AG08396 (cell line): ENCODE results near the gene PKDCC.
A peak's percentile ranks its signal among the peaks of the same experiment; 100 is the strongest.

Experiments
- DNase-seq: peaks from one replicate; pipeline ENCODE4 v3.0.0; 2012; ENCODE audit warnings: low spot score, mixed read lengths

PKDCC gene

GRCh38 chr2:42089340-42089925, 41.6 kb downstream of the PKDCC start:
- peak; percentile 59 for DNase-seq

GRCh38 chr2:42090216-42090615, 42.4 kb downstream of the PKDCC start:
- no peak for DNase-seq

GRCh38 chr2:42091671-42092070, 43.9 kb downstream of the PKDCC start:
- no peak for DNase-seq

GRCh38 chr2:42092084-42092996, 44.5 kb downstream of the PKDCC start:
- no peak for DNase-seq

- no peak for DNase-seq
Measured at GRCh38 chr2:42094114-42094513, 46.3 kb downstream of the PKDCC start.

- no peak for DNase-seq
Measured at GRCh38 chr2:42095923-42096408, 48.1 kb downstream of the PKDCC start.

- DNase-seq, result no peak
Measured at GRCh38 chr2:42096869-42097591, 49.2 kb downstream of the PKDCC start.

- no peak for DNase-seq
Measured at GRCh38 chr2:42098571-42099437, 51.0 kb downstream of the PKDCC start.

- no peak for DNase-seq
Measured at GRCh38 chr2:42099438-42100173, 51.8 kb downstream of the PKDCC start.

GRCh38 chr2:42100683-42101205, 52.9 kb downstream of the PKDCC start:
- DNase-seq, result no peak

- peak; percentile 86 for DNase-seq
Measured at GRCh38 chr2:42101206-42102023, 53.6 kb downstream of the PKDCC start.

GRCh38 chr2:42102024-42102590, 54.3 kb downstream of the PKDCC start:
- DNase-seq, result peak; percentile 86

GRCh38 chr2:42102591-42103450, 55.0 kb downstream of the PKDCC start:
- DNase-seq, result peak; percentile 55

- no peak for DNase-seq
Measured at GRCh38 chr2:42103829-42104228, 56.0 kb downstream of the PKDCC start.

GRCh38 chr2:42104621-42105020, 56.8 kb downstream of the PKDCC start:
- no peak for DNase-seq

GRCh38 chr2:42105330-42106256, 57.8 kb downstream of the PKDCC start:
- DNase-seq, result no peak

GRCh38 chr2:42106257-42106816, 58.5 kb downstream of the PKDCC start:
- no peak for DNase-seq
